T-helper 2 cell treated with Interferon-gamma antibody and Interleukin-4, amounts not matched to agents 100 ng/mL and 5 ng/mL, for 36 hours (primary cell): ENCODE data around the gene CBLL1. TPM values are rescaled to one million over a fixed set of nuclear protein-coding genes. Genes with fewer than 3 reads are reported as not detected.

Source experiments
- intact Hi-C: fragments of 100-400 bp; cut with micrococcal nuclease; formaldehyde crosslinking; loops from one replicate; pipeline ENCODE4 v1.15.1; 2023
- total RNA-seq: library from RNA; stranded (reverse); gene quantifications from 2 replicates; pipeline ENCODE4 v1.2.3, GENCODE V29; 2022

The CBLL1 gene
- total RNA-seq, 1 donor from 2014 or later, result 46.3 TPM

DNA sequence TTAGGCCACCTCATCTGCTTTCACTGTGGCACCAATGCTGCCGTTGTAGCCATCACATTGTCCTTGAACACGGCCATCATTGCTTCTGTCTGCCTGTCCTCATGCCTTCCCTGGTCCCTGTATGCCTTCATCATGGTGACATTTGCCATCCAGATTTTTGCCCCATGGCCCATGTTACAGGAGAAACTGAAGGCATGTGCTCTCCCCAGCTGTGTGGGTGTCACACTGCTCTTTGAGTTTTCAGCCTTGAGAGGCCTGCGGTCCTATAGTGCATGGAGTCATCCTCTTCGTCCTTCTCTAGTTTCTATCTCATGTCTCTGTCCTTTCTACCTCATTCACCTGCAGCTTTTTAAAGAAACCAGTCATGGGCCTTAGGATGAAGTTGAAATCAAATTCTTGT is 65.2 kb downstream of the CBLL1 start:
- intact Hi-C loops, result no loop called here

DNA sequence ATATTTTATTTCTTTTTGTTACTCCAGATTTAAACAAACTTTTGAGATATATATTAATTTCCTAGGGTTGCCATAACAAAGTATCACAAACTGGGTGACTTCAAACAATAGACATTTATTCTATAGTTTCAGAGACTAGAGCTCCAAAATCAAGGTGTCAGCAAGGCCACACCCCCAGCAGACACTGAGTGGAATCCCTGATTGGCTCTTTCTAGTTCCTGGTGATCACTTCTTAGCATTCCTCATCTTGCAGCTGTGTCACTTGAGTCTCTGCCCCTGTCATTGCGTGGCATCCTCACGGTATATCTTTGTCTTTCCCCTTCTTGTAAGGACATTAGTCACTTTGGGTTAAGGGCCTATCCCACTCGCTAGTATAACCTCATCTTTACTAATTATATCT is 66.7 kb downstream of the CBLL1 start:
- intact Hi-C loops, result no loop called here

Other genes with a start within 250 kb of the CBLL1 start
- 32.1 and 35.9 TPM in 2 replicates for gene COG5, start 180.2 kb upstream of the CBLL1 start, total RNA-seq
- gene DUS4L, start 180.2 kb upstream of the CBLL1 start, total RNA-seq, result 10.2 and 10.4 TPM in 2 replicates
- 51.9 and 53.3 TPM in 2 replicates for gene BCAP29, start 163.9 kb upstream of the CBLL1 start, total RNA-seq
- gene SLC26A4, start 83.3 kb upstream of the CBLL1 start, total RNA-seq, result 3.5 and 4.5 TPM in 2 replicates
- gene SLC26A3, start 59.1 kb downstream of the CBLL1 start, total RNA-seq, result not detected in 2 replicates
- gene DLD, start 147.0 kb downstream of the CBLL1 start, total RNA-seq, result 76.9 and 78.2 TPM in 2 replicates